Muscle of leg (tissue), 11 donors: ENCODE results near the gene MCAM. TPM values are rescaled to one million over a fixed set of nuclear protein-coding genes. Genes with fewer than 3 reads are reported as not detected.

Experiments used
- DNase-seq: peaks from one replicate; pipeline ENCODE4 v3.0.0; 2013
- H3K27ac ChIP-seq: one replicate; pipeline ENCODE4 v1.5.1; 2013; ENCODE audit warnings: mild to moderate bottlenecking, low read length, control low read depth
- H3K27me3 ChIP-seq: one replicate; pipeline ENCODE4 v1.6.1; 2013; ENCODE audit warnings: low read length; ENCODE audit not compliant: control insufficient read depth, insufficient read depth
- H3K36me3 ChIP-seq: one replicate; pipeline ENCODE4 v1.6.1; 2013; ENCODE audit warnings: low read length; ENCODE audit not compliant: control insufficient read depth, insufficient read depth
- H3K4me1 ChIP-seq: one replicate; pipeline ENCODE4 v1.6.1; 2013; ENCODE audit warnings: low read length; ENCODE audit not compliant: control insufficient read depth, insufficient read depth
- H3K4me3 ChIP-seq: one replicate; pipeline ENCODE4 v1.5.1; 2013; ENCODE audit warnings: low read length, control low read depth
- H3K9me3 ChIP-seq: replicated peaks from 2 replicates; pipeline ENCODE4 v1.6.1; 2013; ENCODE audit warnings: low read depth, low read length; ENCODE audit not compliant: control insufficient read depth
- WGBS: methylation state at CpG from one replicate; pipeline ENCODE4 v1.1.5; 2013; ENCODE audit warnings: missing lambda C conversion rate; ENCODE audit not compliant: insufficient coverage; 5-methylcytosine and 5-hydroxymethylcytosine counted together
- polyA plus RNA-seq, 8 donors: library from polyadenylated mRNA; unstranded; fragments of 120-200 nt; gene quantifications; one replicate each; pipeline versions ENCODE4 v1.2.1 to v1.2.3, GENCODE V29; 2013; ENCODE audit warnings: inconsistent platforms in 1 of 8, low replicate concordance in 1 of 8; ENCODE audit not compliant: insufficient read length in 8 of 8, insufficient read depth in 1 of 8
- total RNA-seq: library from RNA; stranded (reverse); fragments of 120-200 nt; gene quantifications from one replicate; pipeline ENCODE4 v1.2.4, GENCODE V29; 2013

The MCAM gene
- total and polyA plus RNA-seq, 9 donors, result 146 to 231 (median 206) TPM

DNA sequence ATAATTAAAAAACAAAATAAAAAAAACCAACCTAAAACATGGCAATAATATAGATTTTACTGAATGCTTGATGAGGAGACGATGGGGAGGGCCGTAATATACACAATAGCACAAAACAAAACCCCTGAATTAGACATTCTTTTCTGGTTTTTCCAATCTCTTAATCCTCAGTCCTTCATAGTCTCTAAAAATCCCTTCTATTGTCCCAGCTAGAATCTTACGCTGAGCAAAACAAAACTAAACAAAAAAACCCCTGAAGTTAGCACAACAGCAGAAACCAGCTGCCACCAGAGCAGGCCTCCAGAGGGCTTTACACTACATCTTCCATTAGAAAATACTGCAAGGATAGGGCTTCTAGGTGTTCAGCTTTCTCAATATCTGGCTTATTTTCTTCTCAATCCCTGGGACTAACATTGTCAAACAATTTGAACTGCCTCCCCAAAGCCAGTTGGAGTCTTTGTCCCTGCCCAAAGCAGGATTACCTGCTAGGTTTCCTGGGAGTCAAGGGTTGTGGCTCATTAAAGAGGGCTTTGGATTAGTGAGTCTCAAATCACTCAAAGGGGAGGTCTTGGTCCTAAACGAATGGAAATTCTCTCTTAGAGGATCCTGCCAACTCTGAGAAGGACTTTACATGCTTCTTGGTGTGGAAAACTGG is 15.3 kb upstream of the MCAM start:
- H3K27ac ChIP-seq, result no peak overlapping the region
- H3K4me1 ChIP-seq, result peaks cover 14% of the 10 kb centered on the region
- H3K4me3 ChIP-seq, result no peak overlapping the region
- DNase-seq, result no peak
- WGBS, result 20% methylated on average over 1 of the region's 4 CpGs
- no peaks in the 10 kb centered on the region for H3K27me3 ChIP-seq
- peaks cover 11% of the 10 kb centered on the region for H3K36me3 ChIP-seq
- H3K9me3 ChIP-seq, result no peaks in the 10 kb centered on the region

DNA sequence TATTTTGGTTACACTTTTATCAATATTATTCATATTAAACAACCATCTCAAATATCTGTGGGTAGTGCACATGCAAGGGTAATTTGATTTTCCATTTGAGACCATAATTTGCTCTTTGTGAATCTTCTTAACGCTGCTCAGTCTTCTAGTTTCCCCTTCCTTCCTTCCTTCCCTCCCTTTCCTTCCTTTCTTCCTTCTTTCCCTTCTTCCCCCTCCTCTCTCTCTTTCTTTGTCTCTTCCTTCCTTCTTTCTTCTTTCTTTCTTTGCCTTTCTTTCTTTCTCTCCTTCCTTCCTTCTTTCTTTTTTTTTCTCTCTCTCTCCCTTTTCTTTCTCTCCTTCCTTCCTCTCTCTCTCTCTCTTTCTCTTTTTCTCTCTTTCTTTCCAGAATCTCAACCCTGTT is 13.3 kb upstream of the MCAM start:
- DNase-seq, result no peak
- Histone ChIP-seq H3K4me3 (no peak overlapping the region), H3K27ac (no peak overlapping the region), H3K36me3 (no peaks in the 10 kb centered on the region), H3K9me3 (no peaks in the 10 kb centered on the region), H3K27me3 (no peaks in the 10 kb centered on the region), H3K4me1 (peaks cover 6% of the 10 kb centered on the region)
- whole genome bisulfite sequencing, result 53% methylated on average over 1 of the region's 1 CpG

DNA sequence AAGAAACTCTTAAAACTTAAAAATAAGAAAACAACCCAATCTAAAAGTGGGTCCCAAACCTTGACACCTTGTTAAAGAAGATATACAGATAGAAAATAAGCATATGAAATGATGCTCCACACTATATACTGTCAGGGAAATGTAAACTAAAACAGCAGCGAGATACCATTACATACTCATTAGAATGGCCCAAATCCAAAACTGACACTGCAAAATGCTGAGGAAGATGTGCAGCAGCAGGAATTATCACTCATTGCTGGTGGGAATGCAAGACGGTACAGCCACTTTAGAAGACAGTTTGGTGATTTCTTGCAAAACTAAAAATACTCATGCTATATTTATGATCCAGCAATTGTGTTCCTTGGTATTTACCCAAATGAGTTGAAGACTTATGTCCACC is 12.4 kb upstream of the MCAM start:
- H3K27me3 ChIP-seq, result no peaks in the 10 kb centered on the region
- H3K4me1 ChIP-seq, result no peaks in the 10 kb centered on the region
- no peaks in the 10 kb centered on the region for H3K36me3 ChIP-seq
- H3K4me3 ChIP-seq, result no peak overlapping the region
- WGBS, result no CpG with 5 or more reads among the region's 2 CpGs
- H3K27ac ChIP-seq, result no peak overlapping the region
- H3K9me3 ChIP-seq, result no peaks in the 10 kb centered on the region
- DNase-seq, result no peak

DNA sequence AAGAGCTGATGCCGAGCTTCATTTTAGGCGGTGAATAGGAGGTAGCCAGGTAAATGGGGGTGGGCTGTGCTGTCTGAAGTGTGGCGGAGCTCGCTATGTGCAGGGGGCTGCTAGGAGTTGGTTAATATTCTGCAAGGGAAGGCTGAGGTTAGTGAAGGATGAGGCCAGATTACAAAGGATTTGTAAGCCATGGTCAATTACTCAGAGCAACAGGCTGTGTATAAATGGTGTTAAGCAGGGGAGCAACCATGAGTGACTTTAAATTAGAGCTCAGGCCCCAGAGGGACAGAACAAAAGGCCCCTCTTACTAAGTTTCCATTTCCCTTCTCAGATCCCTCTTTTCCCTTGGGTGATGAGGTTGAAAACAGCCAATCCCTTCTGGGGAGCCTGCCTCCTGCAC is 7.3 kb upstream of the MCAM start:
- H3K9me3 ChIP-seq, result no peaks in the 10 kb centered on the region
- WGBS, result 36% methylated on average over 4 of the region's 4 CpGs
- no peak for DNase-seq

DNA sequence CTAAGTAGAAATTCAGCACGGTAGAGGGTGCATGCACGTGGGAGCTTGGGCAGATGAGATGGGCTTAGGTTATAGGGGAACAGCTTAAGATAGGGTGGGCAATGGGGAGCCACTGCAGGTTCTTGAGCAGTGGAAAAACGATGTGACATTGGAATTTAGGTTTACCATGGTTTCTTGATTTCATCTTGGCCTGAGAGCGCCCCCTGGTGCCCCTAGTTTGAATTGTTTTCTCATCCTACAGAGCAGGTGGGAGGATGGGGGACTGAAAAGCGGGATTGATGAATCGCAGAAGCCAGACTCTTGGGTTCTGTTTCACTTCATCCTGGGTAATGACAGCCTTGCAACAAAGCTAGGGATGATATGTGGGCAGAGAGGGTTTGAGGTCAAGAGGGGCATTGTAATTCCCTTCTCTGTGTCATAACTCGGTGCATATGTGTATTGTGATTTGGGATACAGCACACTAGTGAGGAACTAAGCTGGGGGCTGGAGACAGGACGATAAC is 6.7 kb upstream of the MCAM start:
- DNase-seq, result peak; percentile 79
- H3K4me1 ChIP-seq, result peaks cover 33% of the 10 kb centered on the region
- H3K4me3 ChIP-seq, result no peak overlapping the region
- H3K27me3 ChIP-seq, result peaks cover 4% of the 10 kb centered on the region
- WGBS, result 17% methylated on average over 7 of the region's 8 CpGs
- H3K36me3 ChIP-seq, result no peaks in the 10 kb centered on the region
- H3K9me3 ChIP-seq, result no peaks in the 10 kb centered on the region
- H3K27ac ChIP-seq, result no peak overlapping the region

More for the DNA sequence above, 7.3 kb upstream of the MCAM start:
- Histone ChIP-seq H3K36me3 (no peaks in the 10 kb centered on the region), H3K4me3 (no peak overlapping the region), H3K4me1 (peaks cover 27% of the 10 kb centered on the region), H3K27ac (no peak overlapping the region), H3K27me3 (peaks cover 4% of the 10 kb centered on the region)

DNA sequence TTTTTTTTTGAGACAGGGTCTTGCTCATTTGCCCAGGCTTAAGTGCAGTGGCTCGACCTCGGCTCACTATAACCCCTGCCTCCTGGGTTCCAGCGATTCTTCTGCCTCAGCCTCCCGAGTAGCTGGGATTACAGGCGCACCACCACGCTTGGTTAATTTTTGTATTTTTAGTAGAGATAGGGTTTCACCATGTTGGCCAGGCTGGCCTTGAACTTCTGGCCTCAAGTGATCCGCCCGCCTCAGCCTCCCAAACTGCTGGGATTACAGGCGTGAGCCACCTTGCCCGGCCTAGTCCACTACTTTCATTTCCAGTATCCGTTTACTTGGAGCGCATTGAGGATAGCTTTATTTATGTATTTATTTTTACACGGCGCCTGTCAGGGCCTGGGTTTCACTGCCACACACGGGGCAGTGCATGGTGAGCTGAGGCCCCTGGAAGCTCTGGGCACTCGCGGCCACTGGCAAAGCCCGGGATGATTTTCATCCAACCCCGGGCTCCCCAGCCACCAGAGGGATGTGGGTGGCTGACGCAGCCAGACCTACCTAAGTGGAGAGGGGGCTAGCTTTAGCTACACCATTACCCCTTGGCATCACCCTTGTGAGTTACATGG is 6.1 kb upstream of the MCAM start:
- Histone ChIP-seq H3K27ac (no peak overlapping the region), H3K36me3 (no peaks in the 10 kb centered on the region), H3K4me3 (no peak overlapping the region), H3K9me3 (no peaks in the 10 kb centered on the region), H3K27me3 (peaks cover 6% of the 10 kb centered on the region), H3K4me1 (peaks cover 39% of the 10 kb centered on the region)
- 92% methylated on average over 11 of the region's 20 CpGs for WGBS
- no peak for DNase-seq

DNA sequence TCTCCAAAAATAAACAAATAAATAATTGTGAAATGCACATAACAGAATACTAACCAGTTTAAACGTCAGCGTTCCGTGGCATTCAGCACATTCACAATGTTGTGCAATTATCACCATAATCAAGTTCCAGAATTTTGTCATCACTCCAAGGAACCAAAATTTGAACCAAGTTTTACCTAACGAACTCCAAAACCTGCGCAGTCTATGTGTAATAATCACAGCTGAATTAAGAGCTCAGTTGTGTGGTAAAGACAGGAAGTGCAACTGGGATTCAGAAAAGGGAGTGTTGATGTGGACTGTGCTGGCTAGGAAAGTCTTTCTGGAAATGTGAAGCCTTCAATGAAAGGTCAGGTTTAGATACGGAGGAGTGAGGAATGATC is 5.4 kb upstream of the MCAM start:
- H3K4me3 ChIP-seq, result no peak overlapping the region

DNA sequence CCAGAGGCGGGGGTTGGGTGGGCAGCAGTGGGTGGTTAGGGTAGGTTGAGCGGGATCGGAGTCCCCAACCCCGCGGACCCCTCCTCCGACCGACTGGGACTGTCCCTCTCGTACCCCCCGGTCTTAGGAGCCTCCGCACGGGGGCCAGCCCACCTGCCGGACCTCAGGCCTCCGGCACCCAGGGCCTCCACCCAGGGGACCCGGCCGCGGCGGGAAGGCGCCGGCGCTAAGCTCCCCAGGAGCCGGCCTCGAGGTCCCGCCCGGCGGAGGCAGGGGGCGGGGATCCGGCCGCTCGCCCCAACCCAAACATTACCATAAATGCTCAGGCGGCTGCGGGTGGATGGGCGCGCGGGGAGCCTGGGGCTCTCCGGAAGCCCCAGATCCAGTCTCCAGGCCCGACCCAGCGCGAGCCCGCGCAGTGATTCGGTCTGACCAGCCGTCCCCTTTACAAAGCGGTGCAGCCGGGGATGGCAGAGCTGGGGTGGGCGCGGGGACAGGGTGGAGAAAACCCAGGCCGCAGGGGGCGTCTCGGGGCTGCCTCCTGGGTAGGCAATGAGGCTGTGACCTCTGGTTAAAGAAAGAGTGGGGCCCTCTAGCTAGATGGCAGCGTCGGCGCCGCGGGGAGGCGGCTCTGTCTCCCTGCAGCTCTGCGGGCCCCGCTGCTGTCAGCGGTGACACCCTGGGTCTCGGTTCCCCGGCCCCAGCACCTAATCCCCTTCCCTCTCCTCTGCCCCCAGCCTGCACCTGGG is 4.0 kb upstream of the MCAM start:
- Histone ChIP-seq H3K36me3 (no peaks in the 10 kb centered on the region), H3K4me3 (peak overlapping the region; percentile 48), H3K27ac (peak overlapping the region; percentile 93), H3K27me3 (peaks cover 7% of the 10 kb centered on the region), H3K9me3 (no peaks in the 10 kb centered on the region), H3K4me1 (peaks cover 52% of the 10 kb centered on the region)
- WGBS, result 2% methylated on average over 42 of the region's 60 CpGs
- DNase-seq, result peak; percentile 81

More for the DNA sequence above, 5.4 kb upstream of the MCAM start:
- H3K27me3 ChIP-seq, result peaks cover 6% of the 10 kb centered on the region
- WGBS, result 50% methylated on average over 2 of the region's 6 CpGs
- H3K9me3 ChIP-seq, result no peaks in the 10 kb centered on the region
- no peaks in the 10 kb centered on the region for H3K36me3 ChIP-seq
- H3K27ac ChIP-seq, result peak overlapping the region; percentile 93
- DNase-seq, result peak; percentile 29
- peaks cover 46% of the 10 kb centered on the region for H3K4me1 ChIP-seq

DNA sequence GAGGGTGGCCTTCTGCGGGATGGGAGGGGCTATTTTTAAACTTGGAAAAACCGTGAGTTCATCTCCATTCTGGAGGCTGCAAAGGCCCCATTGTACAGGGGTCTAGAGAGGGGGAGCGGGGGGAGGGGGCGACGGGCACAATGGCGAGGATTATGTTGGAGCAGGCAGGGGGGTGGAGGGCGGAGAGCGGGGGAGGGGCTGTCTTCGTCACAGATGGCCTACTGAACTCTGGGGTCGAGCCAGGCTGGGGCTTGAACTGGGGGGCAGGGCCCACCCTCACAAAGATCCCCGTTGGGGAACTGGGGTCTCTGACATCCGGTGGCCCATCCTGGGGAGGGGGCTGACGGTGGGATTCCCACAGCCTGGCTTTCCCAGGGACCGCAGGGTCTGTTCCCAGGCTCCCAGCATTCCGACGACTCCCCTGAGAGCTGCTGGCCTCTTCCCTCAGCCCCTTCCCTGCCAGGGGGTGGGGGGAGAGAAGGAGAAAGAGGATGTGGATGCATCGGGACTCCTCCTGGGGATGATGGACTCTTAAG is 3.4 kb upstream of the MCAM start:
- H3K36me3 ChIP-seq, result peaks cover under 1% of the 10 kb centered on the region
- H3K27me3 ChIP-seq, result peaks cover 10% of the 10 kb centered on the region
- peaks cover 58% of the 10 kb centered on the region for H3K4me1 ChIP-seq
- no peaks in the 10 kb centered on the region for H3K9me3 ChIP-seq
- DNase-seq, result peak; percentile 79
- peak overlapping the region; percentile 48 for H3K4me3 ChIP-seq
- 18% methylated on average over 5 of the region's 17 CpGs for WGBS
- peak overlapping the region; percentile 93 for H3K27ac ChIP-seq

DNA sequence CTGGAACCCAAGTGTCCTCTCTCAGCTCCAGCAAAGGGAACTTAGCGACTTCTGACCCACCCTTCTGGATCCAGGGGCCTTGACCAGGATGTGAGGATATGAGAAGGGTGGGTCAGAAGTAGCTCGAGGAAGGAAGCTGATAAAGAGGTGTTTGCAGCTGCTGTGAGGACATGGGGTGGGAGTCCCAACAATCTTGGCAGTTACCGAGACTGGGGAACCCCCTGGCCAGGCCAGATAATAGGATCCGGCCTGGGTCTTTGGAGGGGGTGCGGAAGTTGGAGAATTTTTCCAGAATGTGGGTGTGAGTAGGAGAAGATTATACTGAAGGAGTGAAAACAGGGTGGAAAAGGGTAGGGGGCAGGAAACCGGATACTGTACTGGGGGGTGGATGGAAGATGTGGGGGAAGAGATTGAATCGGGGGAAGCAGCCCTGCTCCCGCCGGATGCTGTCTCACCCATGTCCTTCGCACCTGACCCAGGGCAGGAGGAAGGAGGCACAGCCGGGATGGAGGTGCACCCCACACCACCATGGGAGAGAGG is 2.8 kb upstream of the MCAM start:
- Histone ChIP-seq H3K27ac (peak overlapping the region; percentile 93), H3K36me3 (peaks cover 4% of the 10 kb centered on the region), H3K9me3 (no peaks in the 10 kb centered on the region), H3K4me1 (peaks cover 64% of the 10 kb centered on the region), H3K27me3 (peaks cover 10% of the 10 kb centered on the region), H3K4me3 (no peak overlapping the region)
- 48% methylated on average over 6 of the region's 11 CpGs for WGBS
- DNase-seq, result peak; percentile 61
